Kidney (tissue), 14 donors: ENCODE measurements around the gene PHYHD1. TPM values are rescaled to one million over a fixed set of nuclear protein-coding genes. Genes with fewer than 3 reads are reported as not detected.

Experiments used
- DNase-seq, 5 donors: peaks; one replicate each; pipeline ENCODE4 v3.0.0-alpha.2; 2013 to 2020
- FAIRE-seq: peaks from 2 replicates; lab custom pipeline; 2012; peaks lifted over from hg19 to GRCh38; lab: Jason Lieb, UNC
- H3K27ac ChIP-seq, 2 donors: one replicate each; pipeline ENCODE4 v1.7.0; 2013; ENCODE audit warnings: low read depth in 2 of 2, low read length in 2 of 2, inconsistent platforms in 1 of 2
- H3K27me3 ChIP-seq: one replicate; pipeline ENCODE4 v1.7.1; 2013; ENCODE audit warnings: low read length, inconsistent platforms; ENCODE audit not compliant: control insufficient read depth, insufficient read depth
- H3K36me3 ChIP-seq, 3 donors: one replicate each; pipeline versions ENCODE4 v1.7.0 to v1.7.1; 2013; ENCODE audit warnings: low read length in 3 of 3, control low read depth in 1 of 3, inconsistent platforms in 1 of 3; ENCODE audit not compliant: insufficient read depth in 3 of 3, control insufficient read depth in 2 of 3
- H3K4me1 ChIP-seq, 3 donors: one replicate each; pipeline versions ENCODE4 v1.7.0 to v1.7.1; 2013; ENCODE audit warnings: low read length in 3 of 3, inconsistent platforms in 1 of 3, low read depth in 1 of 3; ENCODE audit not compliant: control insufficient read depth in 2 of 3, insufficient read depth in 2 of 3
- H3K4me3 ChIP-seq, 3 donors: one replicate each; pipeline versions ENCODE4 v1.7.0 to v1.8.1; 2013; ENCODE audit warnings: low read length in 3 of 3, control low read depth in 1 of 3, inconsistent platforms in 1 of 3
- H3K9ac ChIP-seq, 3 donors: one replicate each; pipeline versions ENCODE4 v1.7.0 to v1.7.1; 2013; ENCODE audit warnings: low read length in 3 of 3, control low read depth in 1 of 3, inconsistent platforms in 1 of 3
- H3K9me3 ChIP-seq, 3 donors: one replicate each; pipeline versions ENCODE4 v1.7.0 to v1.7.1; 2013; ENCODE audit warnings: low read length in 3 of 3, control low read depth in 1 of 3, inconsistent platforms in 1 of 3; ENCODE audit not compliant: control insufficient read depth in 2 of 3, insufficient read depth in 1 of 3
- CTCF ChIP-seq: IDR thresholded peaks from 3 replicates; pipeline ENCODE4 v1.5.1; 2012; ENCODE audit warnings: mild to moderate bottlenecking, moderate library complexity, borderline replicate concordance; ENCODE audit not compliant: insufficient read depth; ENCODE audit errors: extremely low read depth
- intact Hi-C: fragments of 100-400 bp; cut with DNase I; formaldehyde crosslinking; loops from one replicate; pipeline ENCODE4 v1.11.1; 2022
- polyA plus RNA-seq: library from polyadenylated mRNA; stranded (reverse); fragments of 350-450 nt; fragmentation: Illumina TruSeq; extraction: RNeasy Lipid Tissue Mini Kit (QIAGEN cat#74804); gene quantifications from one replicate; pipeline ENCODE4 v1.2.3, GENCODE V29; 2014; ENCODE audit warnings: low read depth, low replicate concordance; ENCODE audit not compliant: insufficient read depth
- total RNA-seq: library from RNA; stranded (reverse); fragmentation: NEBNext Ultra II Directional; extraction: Animal tissue kit (Norgen Biotek cat#: 25700); gene quantifications from one replicate; pipeline ENCODE4 v1.2.1, GENCODE V29; 2021
- donor health status: control.
- donor health status: control.
- donor health status: control.
- donor health status: control.
- donor health status: control.
- donor health status: DM: yes; HTN: yes; CAD: no.
- donor health status: Normal renal cell carcinoma (clear cell type).

The PHYHD1 gene
- total and polyA plus RNA-seq, 2 donors from 2014 or later = 59.0 to 122 TPM

- TF ChIP-seq CTCF = no peak
- intact Hi-C loops = no loop called here
- H3K4me1 ChIP-seq = peaks cover 0 to 3% (median 0%) of the 10 kb centered on the region in 3 donors
- H3K36me3 ChIP-seq = peaks cover 3 to 19% (median 17%) of the 10 kb centered on the region in 3 donors
- no peak for FAIRE-seq
- no peak overlapping the region for H3K9ac ChIP-seq
- no peak for DNase-seq
- H3K27ac ChIP-seq = no peak overlapping the region
- no peak overlapping the region for H3K4me3 ChIP-seq
- no peaks in the 10 kb centered on the region for H3K27me3 ChIP-seq
- no peaks in the 10 kb centered on the region for H3K9me3 ChIP-seq
Observed at GRCh38 chr9:128903871-128904620, 16.7 kb upstream of the PHYHD1 start.

- H3K4me3 ChIP-seq = no peak overlapping the region
- H3K27ac ChIP-seq = no peak overlapping the region
- H3K27me3 ChIP-seq = no peaks in the 10 kb centered on the region
- intact Hi-C loops = no loop called here
- no peaks in the 10 kb centered on the region for H3K9me3 ChIP-seq
- FAIRE-seq (no peak), DNase-seq (no peak)
- TF ChIP-seq CTCF = no peak
- H3K36me3 ChIP-seq = peaks cover 3 to 31% (median 23%) of the 10 kb centered on the region in 3 donors
- peaks cover 0 to 4% (median 0%) of the 10 kb centered on the region in 3 donors for H3K4me1 ChIP-seq
- H3K9ac ChIP-seq = no peak overlapping the region
Observed at GRCh38 chr9:128905964-128906363, 14.8 kb upstream of the PHYHD1 start.

GRCh38 chr9:128906741-128907140, 14.0 kb upstream of the PHYHD1 start:
- Histone ChIP-seq H3K9me3 (no peaks in the 10 kb centered on the region), H3K4me1 (peaks cover 0 to 7% (median 0%) of the 10 kb centered on the region in 3 donors), H3K27me3 (no peaks in the 10 kb centered on the region), H3K36me3 (peaks cover 3 to 31% (median 23%) of the 10 kb centered on the region in 3 donors), H3K27ac (no peak overlapping the region), H3K9ac (no peak overlapping the region), H3K4me3 (no peak overlapping the region)
- no peak for FAIRE-seq
- no peak for TF ChIP-seq CTCF
- intact Hi-C loops = no loop called here
- DNase-seq = no peak
